Right lobe of liver (tissue), 4 donors: ENCODE measurements around the gene PERM1.

Experiments
- CTCF ChIP-seq, 4 donors: fragments of 200-600 bp in 3 of 4; fragments of 450-650 bp in 1 of 4; IDR thresholded peaks; one replicate each; pipeline versions ENCODE4 v1.5.1 to v1.8.0; 2016 to 2022; ENCODE audit warnings: antibody characterized with exemption in 4 of 4, mild to moderate bottlenecking in 2 of 4
- POLR2A ChIP-seq: fragments of 450-650 bp; IDR thresholded peaks from one replicate; pipeline ENCODE4 v1.6.1; 2017; ENCODE audit warnings: antibody characterized with exemption, mild to moderate bottlenecking
- donor health status: DM: no; HTN: no; CAD: no.
- donor health status: DM: no; HTN: no; CAD: no.
- donor health status: DM: no; HTN: yes; CAD: no.

- no peak for TF ChIP-seq CTCF (IDR thresholded peaks at IDR 0.05)
- TF ChIP-seq POLR2A, result no peak
These were observed 27.0 kb downstream of the PERM1 start for GRCh38 chr1:954927-955326.
